Psoas muscle (tissue), 8 donors: ENCODE data around the gene HOPX. TPM values are rescaled to one million over a fixed set of nuclear protein-coding genes. Genes with fewer than 3 reads are reported as not detected.
A peak's percentile ranks its signal among the peaks of the same experiment; 100 is the strongest.
"Not testable (repeated sequence)": the region's sequence is repeated elsewhere in the genome, so short reads cannot be mapped to it uniquely, and the experiment has no call there.

Source experiments
- ATAC-seq, 4 donors: fragments of 200-7000 bp; cut with Tn5 transposase; one replicate each; pipeline ENCODE4 v1.9.1; 2020; ENCODE audit warnings: moderate library complexity in 3 of 4, mild to moderate bottlenecking in 2 of 4
- DNase-seq, 2 donors: peaks; one replicate each; pipeline ENCODE4 v3.0.0-alpha.2; 2020
- H3K27ac ChIP-seq: fragments of 200-600 bp; one replicate; pipeline ENCODE4 v1.8.0; 2022
- H3K27me3 ChIP-seq, 3 donors: fragments of 200-600 bp in 1 of 3; one replicate each; pipeline versions ENCODE4 v1.6.1 to v1.8.0; 2013 to 2022; ENCODE audit warnings: low read length in 2 of 3, mild to moderate bottlenecking in 2 of 3, moderate library complexity in 1 of 3; ENCODE audit not compliant: insufficient read depth in 3 of 3
- H3K36me3 ChIP-seq, 2 donors: fragments of 200-600 bp in 1 of 2; one replicate each; pipeline versions ENCODE4 v1.6.1 to v1.8.0; 2013 to 2022; ENCODE audit warnings: low read depth in 1 of 2, mild to moderate bottlenecking in 1 of 2, moderate library complexity in 1 of 2; ENCODE audit not compliant: insufficient read depth in 1 of 2
- H3K4me1 ChIP-seq: fragments of 200-600 bp; one replicate; pipeline ENCODE4 v1.8.0; 2022
- H3K4me3 ChIP-seq: fragments of 200-600 bp; one replicate; pipeline ENCODE4 v1.8.0; 2022; ENCODE audit warnings: mild to moderate bottlenecking
- H3K9me3 ChIP-seq: fragments of 200-600 bp; one replicate; pipeline ENCODE4 v1.8.0; 2022
- WGBS, 3 donors: extraction: QIAGEN DNeasy Blood & Tissue Kit; methylation state at CpG; one replicate each; pipeline versions ENCODE4 v1.1.6 to v1.1.7; 2013; 5-methylcytosine and 5-hydroxymethylcytosine counted together
- intact Hi-C, 2 donors: fragments of 100-400 bp; cut with DNase I; formaldehyde crosslinking; loops; one replicate each; pipeline versions ENCODE4 v1.11.0 to v1.14.2; 2022
- polyA plus RNA-seq, 3 donors: library from polyadenylated mRNA; stranded (reverse); fragments of 200-250 nt; gene quantifications; one replicate each; pipeline ENCODE4 v1.2.3, GENCODE V29; 2013
- total RNA-seq, 4 donors: library from RNA; stranded (reverse); fragmentation: NEBNext Ultra II Directional in 2 of 4; extraction: Animal tissue kit (Norgen Biotek cat#: 25700) in 2 of 4; gene quantifications; one replicate each; pipeline versions ENCODE4 v1.2.1 to v1.2.4, GENCODE V29; 2021 to 2023
- TF ChIP-seq, protein P1 (sequence below): fragments of 200-600 bp; IDR thresholded peaks from one replicate; pipeline ENCODE4 v1.8.0; 2022; ENCODE audit warnings: antibody characterized with exemption
- donor health status: healthy with polysubstance abuse.
- donor health status: DM: no; HTN: no; CAD: no; lungs with moderate emphysema.
- donor health status: Bipolar disorder and iron deficiency.
- donor health status: healthy.
- donor health status: DM: yes; HTN: yes; CAD: no.
- donor health status: DM: no; HTN: no; CAD: no.
- donor health status: DM: no; HTN: no; CAD: no.
- donor health status: DM: yes; HTN: yes; CAD: no.

Gene HOPX
- total and polyA plus RNA-seq, 7 donors: 4.0 to 9.8 (median 5.9) TPM

- no peaks in the 10 kb centered on the region for H3K27me3 ChIP-seq
- no peaks in the 10 kb centered on the region for H3K4me1 ChIP-seq
- no peak for DNase-seq
- intact Hi-C loops: no loop called here
- no peaks in the 10 kb centered on the region for H3K36me3 ChIP-seq
- no peak overlapping the region for H3K4me3 ChIP-seq
- WGBS, 3 donors: 82 to 92% (median 86%) methylated on average over 5 of the region's 5 CpGs
- H3K27ac ChIP-seq: no peak overlapping the region
- TF ChIP-seq, protein P1, sequence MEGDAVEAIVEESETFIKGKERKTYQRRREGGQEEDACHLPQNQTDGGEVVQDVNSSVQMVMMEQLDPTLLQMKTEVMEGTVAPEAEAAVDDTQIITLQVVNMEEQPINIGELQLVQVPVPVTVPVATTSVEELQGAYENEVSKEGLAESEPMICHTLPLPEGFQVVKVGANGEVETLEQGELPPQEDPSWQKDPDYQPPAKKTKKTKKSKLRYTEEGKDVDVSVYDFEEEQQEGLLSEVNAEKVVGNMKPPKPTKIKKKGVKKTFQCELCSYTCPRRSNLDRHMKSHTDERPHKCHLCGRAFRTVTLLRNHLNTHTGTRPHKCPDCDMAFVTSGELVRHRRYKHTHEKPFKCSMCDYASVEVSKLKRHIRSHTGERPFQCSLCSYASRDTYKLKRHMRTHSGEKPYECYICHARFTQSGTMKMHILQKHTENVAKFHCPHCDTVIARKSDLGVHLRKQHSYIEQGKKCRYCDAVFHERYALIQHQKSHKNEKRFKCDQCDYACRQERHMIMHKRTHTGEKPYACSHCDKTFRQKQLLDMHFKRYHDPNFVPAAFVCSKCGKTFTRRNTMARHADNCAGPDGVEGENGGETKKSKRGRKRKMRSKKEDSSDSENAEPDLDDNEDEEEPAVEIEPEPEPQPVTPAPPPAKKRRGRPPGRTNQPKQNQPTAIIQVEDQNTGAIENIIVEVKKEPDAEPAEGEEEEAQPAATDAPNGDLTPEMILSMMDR: no peak
- no peaks in the 10 kb centered on the region for H3K9me3 ChIP-seq
- no peak for ATAC-seq
Measured at GRCh38 chr4:56640621-56641493, 40.2 kb downstream of the HOPX start.

DNA sequence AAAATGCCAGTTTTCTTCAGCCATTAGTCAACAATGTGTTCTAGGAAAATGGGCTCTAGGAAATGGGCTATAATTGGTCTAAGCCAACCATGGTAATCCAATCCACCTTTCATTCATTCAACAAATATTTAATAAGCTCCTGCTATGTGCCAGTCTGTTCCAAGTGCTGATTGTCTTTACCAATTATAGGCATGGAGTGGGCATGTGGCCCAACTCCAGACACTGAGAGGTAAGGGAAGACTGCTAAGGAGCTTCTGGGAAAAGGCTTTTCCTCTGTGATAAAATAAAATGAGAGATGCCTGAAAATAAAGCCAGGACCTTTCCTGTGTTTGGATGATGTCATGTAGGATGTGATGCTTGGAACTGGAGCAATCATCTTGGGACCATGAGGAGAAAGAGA lies 43.3 kb downstream of the HOPX start:
- ATAC-seq: peak; percentile 80 to 94 (median 90)

DNA sequence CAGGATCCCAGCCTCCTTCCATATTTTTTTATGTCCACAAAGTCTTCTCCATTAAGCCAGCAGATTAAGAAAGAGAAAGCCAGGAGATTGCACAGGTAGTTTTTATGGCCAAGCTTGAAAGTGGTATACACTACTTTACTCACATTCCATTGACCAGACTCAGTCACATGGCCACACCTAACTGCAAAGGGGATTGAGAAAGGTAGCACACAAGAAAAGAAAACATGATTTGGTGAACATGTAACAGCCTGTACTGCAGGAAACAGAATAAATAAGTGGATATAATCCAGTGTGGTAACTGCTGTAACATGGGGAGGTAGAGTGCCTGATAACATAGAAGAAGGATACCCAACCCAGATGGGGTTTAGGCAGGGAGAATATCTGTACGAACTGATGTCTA lies 43.9 kb downstream of the HOPX start:
- H3K4me1 ChIP-seq: no peaks in the 10 kb centered on the region
- WGBS, 3 donors: 73 to 82% (median 75%) methylated on average over 1 of the region's 1 CpG
- intact Hi-C loops: no loop called here
- no peaks in the 10 kb centered on the region for H3K9me3 ChIP-seq
- no peaks in the 10 kb centered on the region for H3K36me3 ChIP-seq
- ATAC-seq (no peak), DNase-seq (no peak)
- H3K4me3 ChIP-seq: no peak overlapping the region
- no peak overlapping the region for H3K27ac ChIP-seq
- H3K27me3 ChIP-seq: no peaks in the 10 kb centered on the region
- TF ChIP-seq, protein P1: no peak

More for the DNA sequence above, 43.3 kb downstream of the HOPX start:
- no peaks in the 10 kb centered on the region for H3K27me3 ChIP-seq
- H3K27ac ChIP-seq: no peak overlapping the region
- H3K36me3 ChIP-seq: no peaks in the 10 kb centered on the region
- DNase-seq: no peak
- no peaks in the 10 kb centered on the region for H3K4me1 ChIP-seq
- no peaks in the 10 kb centered on the region for H3K9me3 ChIP-seq
- TF ChIP-seq, protein P1: no peak
- intact Hi-C loops: no loop called here
- H3K4me3 ChIP-seq: no peak overlapping the region

DNA sequence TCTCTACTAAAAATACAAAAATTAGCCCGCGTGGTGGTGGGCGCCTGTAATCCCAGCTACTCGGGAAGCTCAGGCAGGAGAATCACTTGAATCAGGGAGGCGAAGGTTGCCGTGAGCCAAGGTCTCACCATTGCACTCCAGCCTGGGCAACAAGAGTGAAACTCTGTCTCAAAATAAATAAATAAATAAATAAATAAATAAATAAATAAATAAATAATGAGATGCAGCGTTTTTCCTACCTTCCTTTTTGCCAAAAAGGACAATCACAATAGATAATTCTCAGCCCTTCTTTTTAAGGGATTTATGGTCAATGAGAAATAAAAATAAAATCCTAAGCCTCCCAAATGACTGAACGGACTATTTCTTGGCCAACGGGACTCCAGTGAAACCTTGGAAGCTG lies 46.1 kb downstream of the HOPX start:
- intact Hi-C loops, DNase-seq, H3K4me1 ChIP-seq, H3K27me3 ChIP-seq, ATAC-seq, H3K9me3 ChIP-seq, H3K4me3 ChIP-seq, H3K27ac ChIP-seq, H3K36me3 ChIP-seq: not testable (repeated sequence)
- WGBS, 3 donors: 91 to 93% (median 92%) methylated on average over 9 of the region's 9 CpGs

- 91 to 95% (median 93%) methylated on average over 7 of the region's 7 CpGs for WGBS, 3 donors
- H3K27ac ChIP-seq: no peak overlapping the region
- H3K36me3 ChIP-seq: no peaks in the 10 kb centered on the region
- DNase-seq: no peak
- ATAC-seq: no peak
- no peaks in the 10 kb centered on the region for H3K9me3 ChIP-seq
- H3K4me3 ChIP-seq: no peak overlapping the region
- TF ChIP-seq, protein P1: no peak
- intact Hi-C loops: no loop called here
- H3K27me3 ChIP-seq: no peaks in the 10 kb centered on the region
- no peaks in the 10 kb centered on the region for H3K4me1 ChIP-seq
Measured at GRCh38 chr4:56633486-56633885, 47.6 kb downstream of the HOPX start.
